Measurements from ENCODE around the gene G6PC1.
"Not testable (repeated sequence)": the region's sequence is repeated elsewhere in the genome, so short reads cannot be mapped to it uniquely, and the experiment has no call there.

Gene G6PC1

GRCh38 chr17:42900460-42901331 lies at the start of gene G6PC1:
Gene G6PC1 (plus strand): TSS chr17:42900799. CDS start chr17:42900877, 78 bp downstream.
- H3K9me3 ChIP-seq (ENCODE audit: insufficient read depth, low read depth, low read length) = no peaks in the 10 kb centered on the region
- H3K9ac ChIP-seq (ENCODE audit: low read depth, low read length) = no peak within 1 kb of the TSS
- no peak within 1 kb of the TSS for H3K4me3 ChIP-seq (ENCODE audit: low read length)
- no peaks in the 10 kb centered on the region for H3K36me3 ChIP-seq (ENCODE audit: insufficient read depth, low read depth, low read length)
- H3K4me1 ChIP-seq (ENCODE audit: insufficient read depth, low read length) = no peaks in the 10 kb centered on the region
- H3K27ac ChIP-seq (ENCODE audit: low read length) = no peak within 1 kb of the TSS
- H3K27me3 ChIP-seq (ENCODE audit: insufficient read depth, low read length) = no peaks in the 10 kb centered on the region

GRCh38 chr17:42850954-42851353 lies 49.6 kb upstream of the G6PC1 start, which contains the start of gene AOC3:
Gene AOC3 (plus strand): TSS chr17:42851199. CDS start chr17:42851344, 145 bp downstream.
- Histone ChIP-seq H3K27me3 (ENCODE audit: insufficient read depth, low read length) (no peaks in the 10 kb centered on the region), H3K9ac (ENCODE audit: low read depth, low read length) (no peak within 1 kb of the TSS), H3K27ac (ENCODE audit: low read length) (no peak within 1 kb of the TSS), H3K4me1 (ENCODE audit: insufficient read depth, low read length) (no peaks in the 10 kb centered on the region; the same call in 1 of the 2 replicates), H3K4me3 (ENCODE audit: low read length) (no peak within 1 kb of the TSS), H3K9me3 (ENCODE audit: insufficient read depth, low read depth, low read length) (no peaks in the 10 kb centered on the region), H3K36me3 (ENCODE audit: insufficient read depth, low read depth, low read length) (no peaks in the 10 kb centered on the region)

GRCh38 chr17:42851371-42852240 lies 49.0 kb upstream of the G6PC1 start:
- not testable (repeated sequence) for H3K9ac ChIP-seq (ENCODE audit: low read depth, low read length); H3K36me3 ChIP-seq (ENCODE audit: insufficient read depth, low read depth, low read length); H3K4me1 ChIP-seq (ENCODE audit: insufficient read depth, low read length); H3K27ac ChIP-seq (ENCODE audit: low read length); H3K27me3 ChIP-seq (ENCODE audit: insufficient read depth, low read length); H3K4me3 ChIP-seq (ENCODE audit: low read length); H3K9me3 ChIP-seq (ENCODE audit: insufficient read depth, low read depth, low read length)

GRCh38 chr17:42852351-42852750 lies 48.2 kb upstream of the G6PC1 start:
- Histone ChIP-seq H3K4me3 (ENCODE audit: low read length) (no peak overlapping the region), H3K27me3 (ENCODE audit: insufficient read depth, low read length) (no peaks in the 10 kb centered on the region), H3K9ac (ENCODE audit: low read depth, low read length) (no peak overlapping the region), H3K4me1 (ENCODE audit: insufficient read depth, low read length) (no peaks in the 10 kb centered on the region; the same call in 1 of the 2 replicates), H3K27ac (ENCODE audit: low read length) (no peak overlapping the region), H3K36me3 (ENCODE audit: insufficient read depth, low read depth, low read length) (no peaks in the 10 kb centered on the region), H3K9me3 (ENCODE audit: insufficient read depth, low read depth, low read length) (no peaks in the 10 kb centered on the region)

- Histone ChIP-seq H3K4me1 (ENCODE audit: insufficient read depth, low read length) (no peaks in the 10 kb centered on the region; the same call in 1 of the 2 replicates), H3K9ac (ENCODE audit: low read depth, low read length) (no peak overlapping the region)
Observed at GRCh38 chr17:42853004-42853403, 47.6 kb upstream of the G6PC1 start.

GRCh38 chr17:42853597-42853967 lies 47.0 kb upstream of the G6PC1 start:
- no peaks in the 10 kb centered on the region; the same call in 1 of the 2 replicates for H3K4me1 ChIP-seq (ENCODE audit: insufficient read depth, low read length)
- H3K9me3 ChIP-seq (ENCODE audit: insufficient read depth, low read depth, low read length) = no peaks in the 10 kb centered on the region
- H3K27me3 ChIP-seq (ENCODE audit: insufficient read depth, low read length) = no peaks in the 10 kb centered on the region
- no peak overlapping the region for H3K4me3 ChIP-seq (ENCODE audit: low read length)
- no peak overlapping the region; the same call in 1 of the 2 replicates for H3K9ac ChIP-seq (ENCODE audit: low read depth, low read length)
- H3K27ac ChIP-seq (ENCODE audit: low read length) = no peak overlapping the region
- H3K36me3 ChIP-seq (ENCODE audit: insufficient read depth, low read depth, low read length) = no peaks in the 10 kb centered on the region

More at GRCh38 chr17:42853004-42853403, 47.6 kb upstream of the G6PC1 start:
- Histone ChIP-seq H3K27ac (ENCODE audit: low read length) (no peak overlapping the region), H3K36me3 (ENCODE audit: insufficient read depth, low read depth, low read length) (no peaks in the 10 kb centered on the region), H3K9me3 (ENCODE audit: insufficient read depth, low read depth, low read length) (no peaks in the 10 kb centered on the region), H3K4me3 (ENCODE audit: low read length) (no peak overlapping the region), H3K27me3 (ENCODE audit: insufficient read depth, low read length) (no peaks in the 10 kb centered on the region)

GRCh38 chr17:42853968-42854790 lies 46.4 kb upstream of the G6PC1 start:
- Histone ChIP-seq H3K27ac (ENCODE audit: low read length) (no peak overlapping the region), H3K4me1 (ENCODE audit: insufficient read depth, low read length) (no peaks in the 10 kb centered on the region; the same call in 1 of the 2 replicates), H3K36me3 (ENCODE audit: insufficient read depth, low read depth, low read length) (no peaks in the 10 kb centered on the region), H3K27me3 (ENCODE audit: insufficient read depth, low read length) (no peaks in the 10 kb centered on the region), H3K4me3 (ENCODE audit: low read length) (no peak overlapping the region), H3K9me3 (ENCODE audit: insufficient read depth, low read depth, low read length) (no peaks in the 10 kb centered on the region), H3K9ac (ENCODE audit: low read depth, low read length) (no peak overlapping the region; the same call in 1 of the 2 replicates)

- Histone ChIP-seq H3K27ac (ENCODE audit: low read length) (no peak overlapping the region), H3K27me3 (ENCODE audit: insufficient read depth, low read length) (no peaks in the 10 kb centered on the region), H3K4me3 (ENCODE audit: low read length) (no peak overlapping the region), H3K36me3 (ENCODE audit: insufficient read depth, low read depth, low read length) (no peaks in the 10 kb centered on the region), H3K9me3 (ENCODE audit: insufficient read depth, low read depth, low read length) (no peaks in the 10 kb centered on the region), H3K9ac (ENCODE audit: low read depth, low read length) (no peak overlapping the region), H3K4me1 (ENCODE audit: insufficient read depth, low read length) (no peaks in the 10 kb centered on the region; the same call in 1 of the 2 replicates)
Observed at GRCh38 chr17:42855048-42855596, 45.5 kb upstream of the G6PC1 start.

- not testable (repeated sequence) for H3K4me1 ChIP-seq (ENCODE audit: insufficient read depth, low read length); H3K4me3 ChIP-seq (ENCODE audit: low read length); H3K9ac ChIP-seq (ENCODE audit: low read depth, low read length); H3K9me3 ChIP-seq (ENCODE audit: insufficient read depth, low read depth, low read length); H3K27me3 ChIP-seq (ENCODE audit: insufficient read depth, low read length); H3K27ac ChIP-seq (ENCODE audit: low read length); H3K36me3 ChIP-seq (ENCODE audit: insufficient read depth, low read depth, low read length)
Observed at GRCh38 chr17:42856093-42856492, 44.5 kb upstream of the G6PC1 start.

GRCh38 chr17:42856516-42856915 lies 44.1 kb upstream of the G6PC1 start:
- H3K27ac ChIP-seq (ENCODE audit: low read length); H3K9me3 ChIP-seq (ENCODE audit: insufficient read depth, low read depth, low read length); H3K36me3 ChIP-seq (ENCODE audit: insufficient read depth, low read depth, low read length); H3K4me1 ChIP-seq (ENCODE audit: insufficient read depth, low read length); H3K9ac ChIP-seq (ENCODE audit: low read depth, low read length); H3K4me3 ChIP-seq (ENCODE audit: low read length); H3K27me3 ChIP-seq (ENCODE audit: insufficient read depth, low read length): not testable (repeated sequence)

GRCh38 chr17:42857389-42857788 lies 43.2 kb upstream of the G6PC1 start:
- Histone ChIP-seq H3K27me3 (ENCODE audit: insufficient read depth, low read length) (no peaks in the 10 kb centered on the region), H3K4me3 (ENCODE audit: low read length) (no peak overlapping the region), H3K9ac (ENCODE audit: low read depth, low read length) (no peak overlapping the region), H3K36me3 (ENCODE audit: insufficient read depth, low read depth, low read length) (no peaks in the 10 kb centered on the region), H3K4me1 (ENCODE audit: insufficient read depth, low read length) (no peaks in the 10 kb centered on the region; the same call in 1 of the 2 replicates), H3K9me3 (ENCODE audit: insufficient read depth, low read depth, low read length) (no peaks in the 10 kb centered on the region), H3K27ac (ENCODE audit: low read length) (no peak overlapping the region)

Data from iPS-20b (cell line).